Heart left ventricle (tissue), 13 donors: ENCODE measurements around the gene PLD2.

Experiments
- CTCF ChIP-seq, 12 donors: fragments of 200-600 bp; sonication (generic) in 4 of 12; IDR thresholded peaks; one replicate each; pipeline versions ENCODE4 v1.5.0 to v1.8.0; 2018 to 2022; ENCODE audit warnings: antibody characterized with exemption in 12 of 12, mild to moderate bottlenecking in 5 of 12
- POLR2A ChIP-seq, 2 donors: fragments of 450-650 bp; IDR thresholded peaks; one replicate each; pipeline ENCODE4 v1.6.1; 2017; ENCODE audit warnings: antibody characterized with exemption in 2 of 2, mild to moderate bottlenecking in 2 of 2, moderate library complexity in 2 of 2
- donor health status: ischemic (EF 13 %, LVEDD 7.1; RV severe dilation, severe dysfunction).
- donor health status: DM: no; HTN: yes; CAD: no.
- donor health status: DM: no; HTN: no; CAD: no.
- donor health status: ischemic (EF 25% LVEDD 6.9; RV normal size, moderate dysfunction).
- donor health status: ischemic (EF 25% LVEDD 5.7; RV mildly dilated, moderate dysfunction).
- donor health status: ischemic (EF 35%, LVEDD 5.7; RV mildly dilated, moderate dysfunction).
- donor health status: nonischemic (EF 11% LVEDD 7.7; RV severe dilation, severe dysfunction).
- donor health status: DM: yes; HTN: yes; CAD: no.
- donor health status: PGD.
- donor health status: ischemic (EF 29% LVEDD 5.4; RV normal size, mild dysfunction).
- donor health status: nonischemic (EF 23%, LVEDD 6.1; RV moderate dilation, normal function).

GRCh38 chr17:4771519-4772234, 35.3 kb upstream of the PLD2 start, which contains the start of gene TM4SF5:
- TF ChIP-seq CTCF (IDR thresholded peaks at IDR 0.05), result no peak
- no peak for TF ChIP-seq POLR2A (IDR thresholded peaks at IDR 0.05)
